ENCODE data around the gene MPZL2.

Gene MPZL2

GRCh38 chr11:118240999-118241763 lies 22.9 kb downstream of the MPZL2 start:
- no peak for DNase-seq (ENCODE audit: low read depth)

GRCh38 chr11:118239509-118240205 lies 24.4 kb downstream of the MPZL2 start:
- DNase-seq (ENCODE audit: low read depth), result no peak

GRCh38 chr11:118238929-118239328 lies 25.2 kb downstream of the MPZL2 start:
- DNase-seq (ENCODE audit: low read depth), result no peak

- DNase-seq (ENCODE audit: low read depth), result no peak
Measured at GRCh38 chr11:118238421-118238820, 25.7 kb downstream of the MPZL2 start.

GRCh38 chr11:118236170-118236569 lies 27.9 kb downstream of the MPZL2 start:
- no peak for DNase-seq (ENCODE audit: low read depth)

- no peak for DNase-seq (ENCODE audit: low read depth)
Measured at GRCh38 chr11:118234833-118235232, 29.3 kb downstream of the MPZL2 start.

GRCh38 chr11:118233850-118234249 lies 30.2 kb downstream of the MPZL2 start:
- DNase-seq (ENCODE audit: low read depth), result no peak

- no peak for DNase-seq (ENCODE audit: low read depth)
Measured at GRCh38 chr11:118233377-118233776, 30.7 kb downstream of the MPZL2 start.

- no peak for DNase-seq (ENCODE audit: low read depth)
Measured at GRCh38 chr11:118232659-118233058, 31.4 kb downstream of the MPZL2 start.

GRCh38 chr11:118231461-118231860 lies 32.6 kb downstream of the MPZL2 start:
- DNase-seq (ENCODE audit: low read depth), result no peak

- DNase-seq (ENCODE audit: low read depth), result no peak
Measured at GRCh38 chr11:118230088-118230487, 34.0 kb downstream of the MPZL2 start.

GRCh38 chr11:118229274-118229847 lies 34.7 kb downstream of the MPZL2 start:
- DNase-seq (ENCODE audit: low read depth), result no peak

GRCh38 chr11:118227865-118228785 lies 36.0 kb downstream of the MPZL2 start:
- no peak for DNase-seq (ENCODE audit: low read depth)

- no peak for DNase-seq (ENCODE audit: low read depth)
Measured at GRCh38 chr11:118226781-118227180, 37.3 kb downstream of the MPZL2 start.

GRCh38 chr11:118226296-118226695 lies 37.8 kb downstream of the MPZL2 start:
- DNase-seq (ENCODE audit: low read depth), result no peak

GRCh38 chr11:118224511-118225188 lies 39.4 kb downstream of the MPZL2 start, which contains the start of gene JAML:
Gene JAML (minus strand): TSS chr11:118225011. CDS start chr11:118214866, 10,145 bp downstream.
- no peak for DNase-seq (ENCODE audit: low read depth)

GRCh38 chr11:118223992-118224391 lies 40.1 kb downstream of the MPZL2 start:
- no peak for DNase-seq (ENCODE audit: low read depth)

GRCh38 chr11:118223570-118223969 lies 40.5 kb downstream of the MPZL2 start:
- DNase-seq (ENCODE audit: low read depth), result no peak

- no peak for DNase-seq (ENCODE audit: low read depth)
Measured at GRCh38 chr11:118222437-118222836, 41.7 kb downstream of the MPZL2 start.

- no peak for DNase-seq (ENCODE audit: low read depth)
Measured at GRCh38 chr11:118221419-118221818, 42.7 kb downstream of the MPZL2 start.

- no peak for DNase-seq (ENCODE audit: low read depth)
Measured at GRCh38 chr11:118219732-118220131, 44.4 kb downstream of the MPZL2 start.

Measured in GM04503 (cell line).